ENCODE measurements around the gene VNN1. TPM values are rescaled to one million over a fixed set of nuclear protein-coding genes. Genes with fewer than 3 reads are reported as not detected.

VNN1 gene
- total RNA-seq, 1 experiment from 2014 or later = not detected

- Histone ChIP-seq H3K36me3 (ENCODE audit: insufficient read depth, low read length, poor library complexity, severe bottlenecking) (no peaks in the 10 kb centered on the region), H3K9me3 (ENCODE audit: low read depth, low read length, poor library complexity, severe bottlenecking) (no peaks in the 10 kb centered on the region), H3K4me1 (ENCODE audit: insufficient read depth, low read length, poor library complexity, severe bottlenecking) (no peaks in the 10 kb centered on the region), H3K27me3 (replicated peaks; ENCODE audit: insufficient read depth, low read depth, low read length, poor library complexity) (peaks cover 39% of the 10 kb centered on the region), H3K4me3 (ENCODE audit: low read depth, low read length, poor library complexity, severe bottlenecking) (no peak overlapping the region), H3K27ac (ENCODE audit: low read depth, low read length, poor library complexity, severe bottlenecking) (no peak overlapping the region)
- ChIA-PET POLR2A (ENCODE audit: low non-redundant PET) (no interaction called here), CTCF (no interaction called here)
- TF ChIP-seq CTCF (conservative IDR thresholded peaks at IDR 0.05; ENCODE audit: low read depth, low read length) = no peak
- no peak for TF ChIP-seq EZH2 (IDR thresholded peaks at IDR 0.05; ENCODE audit: borderline replicate concordance, low read depth, low read length, poor library complexity, severe bottlenecking)
- BruUV-seq (replicated peaks) = no TSS peak
- intact Hi-C loops (cut with micrococcal nuclease; ENCODE audit: unreplicated experiment) = no loop called here
- no peak for DNase-seq (ENCODE audit: low spot score)
Measured at GRCh38 chr6:132725947-132726607, 12.2 kb upstream of the VNN1 start.

GRCh38 chr6:132725471-132725870 is 11.6 kb upstream of the VNN1 start:
- TF ChIP-seq CTCF (conservative IDR thresholded peaks at IDR 0.05; ENCODE audit: low read depth, low read length) = no peak
- no peak for TF ChIP-seq EZH2 (IDR thresholded peaks at IDR 0.05; ENCODE audit: borderline replicate concordance, low read depth, low read length, poor library complexity, severe bottlenecking)
- peaks cover 38% of the 10 kb centered on the region for H3K27me3 ChIP-seq (replicated peaks; ENCODE audit: insufficient read depth, low read depth, low read length, poor library complexity)
- no peak overlapping the region for H3K4me3 ChIP-seq (ENCODE audit: low read depth, low read length, poor library complexity, severe bottlenecking)
- H3K4me1 ChIP-seq (ENCODE audit: insufficient read depth, low read length, poor library complexity, severe bottlenecking) = no peaks in the 10 kb centered on the region
- CTCF ChIA-PET = no interaction called here
- no peaks in the 10 kb centered on the region for H3K9me3 ChIP-seq (ENCODE audit: low read depth, low read length, poor library complexity, severe bottlenecking)
- POLR2A ChIA-PET (ENCODE audit: low non-redundant PET) = no interaction called here
- no peaks in the 10 kb centered on the region for H3K36me3 ChIP-seq (ENCODE audit: insufficient read depth, low read length, poor library complexity, severe bottlenecking)
- no peak for DNase-seq (ENCODE audit: low spot score)
- intact Hi-C loops (cut with micrococcal nuclease; ENCODE audit: unreplicated experiment) = no loop called here
- BruUV-seq (replicated peaks) = no TSS peak
- no peak overlapping the region for H3K27ac ChIP-seq (ENCODE audit: low read depth, low read length, poor library complexity, severe bottlenecking)

- no peak for TF ChIP-seq EZH2 (IDR thresholded peaks at IDR 0.05; ENCODE audit: borderline replicate concordance, low read depth, low read length, poor library complexity, severe bottlenecking)
- TF ChIP-seq CTCF (conservative IDR thresholded peaks at IDR 0.05; ENCODE audit: low read depth, low read length) = no peak
- ChIA-PET POLR2A (ENCODE audit: low non-redundant PET) (no interaction called here), CTCF (no interaction called here)
- intact Hi-C loops (cut with micrococcal nuclease; ENCODE audit: unreplicated experiment) = no loop called here
- Histone ChIP-seq H3K4me3 (ENCODE audit: low read depth, low read length, poor library complexity, severe bottlenecking) (no peak overlapping the region), H3K9me3 (ENCODE audit: low read depth, low read length, poor library complexity, severe bottlenecking) (no peaks in the 10 kb centered on the region), H3K36me3 (ENCODE audit: insufficient read depth, low read length, poor library complexity, severe bottlenecking) (no peaks in the 10 kb centered on the region), H3K27me3 (replicated peaks; ENCODE audit: insufficient read depth, low read depth, low read length, poor library complexity) (peaks cover 42% of the 10 kb centered on the region), H3K4me1 (ENCODE audit: insufficient read depth, low read length, poor library complexity, severe bottlenecking) (no peaks in the 10 kb centered on the region), H3K27ac (ENCODE audit: low read depth, low read length, poor library complexity, severe bottlenecking) (no peak overlapping the region)
- DNase-seq (ENCODE audit: low spot score) = no peak
- no TSS peak for BruUV-seq (replicated peaks)
Measured at GRCh38 chr6:132719736-132720448, 6.0 kb upstream of the VNN1 start.

All from A673 (cell line).